ENCODE data around the gene ASCL2.

DNA sequence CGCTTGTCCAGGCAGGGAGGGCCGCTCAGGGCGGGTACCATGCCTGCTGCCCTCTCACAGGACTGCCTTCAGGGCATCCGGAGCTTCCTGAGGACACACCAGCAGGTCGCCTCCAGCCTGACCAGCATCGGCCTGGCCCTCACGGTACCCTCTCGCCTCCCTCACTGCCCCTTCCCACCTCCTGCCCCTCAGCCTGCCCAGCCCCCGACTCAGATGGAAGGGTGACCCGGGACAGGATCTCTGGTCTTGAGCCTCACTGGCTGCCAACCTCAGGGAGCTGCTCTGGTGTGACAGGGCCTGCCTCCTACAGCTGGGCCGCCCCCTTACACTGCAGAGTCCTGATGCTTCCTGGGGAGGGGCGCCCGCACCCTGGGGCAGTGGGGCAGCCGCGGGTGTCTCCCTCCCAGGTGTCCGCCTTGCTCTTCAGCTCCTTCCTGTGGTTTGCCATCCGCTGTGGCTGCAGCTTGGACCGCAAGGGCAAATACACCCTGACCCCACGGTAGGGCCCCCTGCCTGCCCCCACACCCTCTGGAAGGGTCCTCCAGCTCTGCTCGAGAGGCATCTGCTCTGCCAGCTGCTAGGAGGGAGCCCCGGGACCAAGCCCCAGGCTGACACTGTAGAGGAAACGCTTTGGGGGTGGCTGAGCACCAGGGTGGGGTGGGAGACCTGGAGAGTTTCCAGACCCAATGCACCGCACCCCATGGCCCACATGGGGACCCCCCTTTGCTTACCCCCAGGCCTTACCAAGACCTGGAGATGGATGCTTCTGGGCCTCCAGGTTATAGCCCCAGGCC, 46.0 kb upstream of the ASCL2 start:
- TF ChIP-seq POLR2A (IDR thresholded peaks at IDR 0.05), result no peak
- TF ChIP-seq, protein P1, sequence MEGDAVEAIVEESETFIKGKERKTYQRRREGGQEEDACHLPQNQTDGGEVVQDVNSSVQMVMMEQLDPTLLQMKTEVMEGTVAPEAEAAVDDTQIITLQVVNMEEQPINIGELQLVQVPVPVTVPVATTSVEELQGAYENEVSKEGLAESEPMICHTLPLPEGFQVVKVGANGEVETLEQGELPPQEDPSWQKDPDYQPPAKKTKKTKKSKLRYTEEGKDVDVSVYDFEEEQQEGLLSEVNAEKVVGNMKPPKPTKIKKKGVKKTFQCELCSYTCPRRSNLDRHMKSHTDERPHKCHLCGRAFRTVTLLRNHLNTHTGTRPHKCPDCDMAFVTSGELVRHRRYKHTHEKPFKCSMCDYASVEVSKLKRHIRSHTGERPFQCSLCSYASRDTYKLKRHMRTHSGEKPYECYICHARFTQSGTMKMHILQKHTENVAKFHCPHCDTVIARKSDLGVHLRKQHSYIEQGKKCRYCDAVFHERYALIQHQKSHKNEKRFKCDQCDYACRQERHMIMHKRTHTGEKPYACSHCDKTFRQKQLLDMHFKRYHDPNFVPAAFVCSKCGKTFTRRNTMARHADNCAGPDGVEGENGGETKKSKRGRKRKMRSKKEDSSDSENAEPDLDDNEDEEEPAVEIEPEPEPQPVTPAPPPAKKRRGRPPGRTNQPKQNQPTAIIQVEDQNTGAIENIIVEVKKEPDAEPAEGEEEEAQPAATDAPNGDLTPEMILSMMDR (IDR thresholded peaks at IDR 0.05), result no peak
- no peak for TF ChIP-seq POLR2AphosphoS5 (IDR thresholded peaks at IDR 0.05)
